Panc1 (cell line): Measurements from ENCODE around the gene PHC3. TPM values are rescaled to one million over a fixed set of nuclear protein-coding genes. Genes with fewer than 3 reads are reported as not detected.

Source experiments
- ATAC-seq: fragments of 200-7000 bp; cut with Tn5 transposase; 2 replicates; pipeline ENCODE4 v1.9.1; 2020; ENCODE audit warnings: mild to moderate bottlenecking, moderate library complexity
- BruUV-seq: library from RNA; stranded (reverse); fragments of 400-500 nt; replicated peaks from 2 replicates; lab custom pipeline; 2021; lab: Mats Ljungman, UMichigan
- CTCF ChIA-PET: fragments of 300-600 bp; sonication (Branson Sonifier 250); formaldehyde crosslinking; loops from one replicate; lab custom pipeline; 2022; ENCODE audit warnings: antibody characterized with exemption; lab: Charles Lee
- POLR2A ChIA-PET: fragments of 300-600 bp; sonication (Branson Sonifier 250); formaldehyde crosslinking; loops from one replicate; lab custom pipeline; 2022; ENCODE audit warnings: antibody characterized with exemption; lab: Charles Lee
- DNase-seq: peaks from one replicate; pipeline ENCODE4 v3.0.0-alpha.2; 2010; ENCODE audit warnings: low read depth, low spot score
- H3K27ac ChIP-seq: 2 replicates; pipeline ENCODE4 v1.5.1; 2011; ENCODE audit warnings: mild to moderate bottlenecking, low read length, inconsistent platforms
- H3K27me3 ChIP-seq: fragments of 200-500 bp; sonication (Bioruptor generic); 2 replicates; pipeline ENCODE4 v1.6.0; 2014; ENCODE audit warnings: low read length, inconsistent platforms; ENCODE audit not compliant: control insufficient read depth, insufficient read depth
- H3K36me3 ChIP-seq: fragments of 200-500 bp; sonication (Bioruptor generic); 2 replicates; pipeline ENCODE4 v1.5.1; 2014; ENCODE audit warnings: inconsistent platforms, mild to moderate bottlenecking, low read length, moderate library complexity; ENCODE audit not compliant: control insufficient read depth, insufficient read depth
- H3K4me1 ChIP-seq: 2 replicates; pipeline ENCODE4 v1.5.1; 2011; ENCODE audit warnings: inconsistent platforms, mild to moderate bottlenecking, low read length, moderate library complexity; ENCODE audit not compliant: control insufficient read depth, insufficient read depth
- H3K4me3 ChIP-seq, 2 experiments: 2 replicates each; pipeline ENCODE4 v1.5.1; 2011 to 2012; ENCODE audit warnings: low read depth in 2 of 2, low read length in 2 of 2, mild to moderate bottlenecking in 2 of 2, inconsistent platforms in 1 of 2, moderate library complexity in 1 of 2
- H3K9me3 ChIP-seq: fragments of 200-500 bp; sonication (Bioruptor generic); 2 replicates; pipeline ENCODE4 v1.5.1; 2014; ENCODE audit warnings: low read depth, mild to moderate bottlenecking, inconsistent platforms, low read length, moderate library complexity; ENCODE audit not compliant: control insufficient read depth, insufficient read depth
- CTCF ChIP-seq: fragments of 450-650 bp; IDR thresholded peaks from 2 replicates; pipeline ENCODE4 v1.5.1; 2017; ENCODE audit warnings: mild to moderate bottlenecking
- POLR2AphosphoS5 ChIP-seq: IDR thresholded peaks from 2 replicates; pipeline ENCODE4 v1.6.1; 2012; ENCODE audit warnings: mild to moderate bottlenecking, low read depth, low read length, moderate library complexity
- REST ChIP-seq, 2 experiments: IDR thresholded peaks; 2 replicates each; pipeline ENCODE4 v1.6.1; 2011 to 2012; ENCODE audit warnings: low read depth in 2 of 2, control low read depth in 1 of 2, low read length in 1 of 2, mild to moderate bottlenecking in 1 of 2, moderate library complexity in 1 of 2; ENCODE audit not compliant: insufficient read depth in 1 of 2
- SIN3A ChIP-seq: IDR thresholded peaks from 2 replicates; pipeline ENCODE4 v1.6.1; 2012; ENCODE audit warnings: low read depth, mild to moderate bottlenecking, low read length, moderate library complexity, borderline replicate concordance; ENCODE audit not compliant: insufficient read depth
- TCF7L2 ChIP-seq: IDR thresholded peaks from 2 replicates; pipeline ENCODE4 v1.6.1; 2011; ENCODE audit warnings: mild to moderate bottlenecking, low read depth, low read length, inconsistent platforms
- in situ Hi-C: cut with HindIII; loops from 2 replicates; pipeline ENCODE4 v1.10.0; 2016; ENCODE audit warnings: low sequenced_read_pairs, low pct_unique_long_range_greater_than_20kb
- intact Hi-C: fragments of 100-400 bp; cut with micrococcal nuclease; formaldehyde crosslinking; loops from one replicate; pipeline ENCODE4 v1.10.0; 2022; ENCODE audit not compliant: unreplicated experiment
- total RNA-seq: library from RNA; stranded (reverse); gene quantifications from one replicate; pipeline ENCODE4 v1.2.1, GENCODE V29; 2021; ENCODE audit not compliant: unreplicated experiment

The PHC3 gene
- total RNA-seq, 1 experiment from 2014 or later, result 53.8 TPM

GRCh38 chr3:170151536-170151935 is 30.0 kb downstream of the PHC3 start:
- H3K27ac ChIP-seq, result no peak overlapping the region
- ATAC-seq (no peak), DNase-seq (no peak)
- no TSS peak for BruUV-seq
- H3K36me3 ChIP-seq, result peaks cover 8% of the 10 kb centered on the region; the same call in 1 of the 2 replicates
- H3K27me3 ChIP-seq, result no peaks in the 10 kb centered on the region
- H3K4me1 ChIP-seq, result no peaks in the 10 kb centered on the region
- TF ChIP-seq SIN3A (no peak), REST (IDR thresholded peaks at IDR 0.05; ENCODE audit: insufficient read depth in 1 of 2, low read depth in 2 of 2, low read length in 1 of 2) (no peak), CTCF (no peak), TCF7L2 (no peak), POLR2AphosphoS5 (no peak)
- H3K4me3 ChIP-seq, result no peak overlapping the region
- in situ Hi-C loops (no loop called here), intact Hi-C loops (no loop called here)
- ChIA-PET CTCF (no interaction called here), POLR2A (no interaction called here)
- no peaks in the 10 kb centered on the region for H3K9me3 ChIP-seq

GRCh38 chr3:170149016-170149415 is 32.5 kb downstream of the PHC3 start:
- ATAC-seq (no peak), DNase-seq (no peak)
- CTCF ChIA-PET, result no interaction called here
- POLR2A ChIA-PET, result no interaction called here
- no peaks in the 10 kb centered on the region for H3K27me3 ChIP-seq
- H3K9me3 ChIP-seq, result no peaks in the 10 kb centered on the region
- TF ChIP-seq CTCF (no peak), REST (IDR thresholded peaks at IDR 0.05; ENCODE audit: insufficient read depth in 1 of 2, low read depth in 2 of 2, low read length in 1 of 2) (no peak), TCF7L2 (no peak), SIN3A (no peak), POLR2AphosphoS5 (no peak)
- H3K4me1 ChIP-seq, result no peaks in the 10 kb centered on the region
- H3K36me3 ChIP-seq, result peaks cover 11% of the 10 kb centered on the region; the same call in 1 of the 2 replicates
- BruUV-seq, result no TSS peak
- H3K4me3 ChIP-seq, result no peak overlapping the region
- in situ Hi-C loops (no loop called here), intact Hi-C loops (no loop called here)
- H3K27ac ChIP-seq, result no peak overlapping the region
